ENCODE results near the gene OAT. TPM values are rescaled to one million over a fixed set of nuclear protein-coding genes. Genes with fewer than 3 reads are reported as not detected.
A peak's percentile ranks its signal among the peaks of the same experiment; 100 is the strongest.

Gene OAT
- polyA plus RNA-seq, 1 of the 3 experiments (the other 2 are of a cell fraction): 65.7 TPM

DNA sequence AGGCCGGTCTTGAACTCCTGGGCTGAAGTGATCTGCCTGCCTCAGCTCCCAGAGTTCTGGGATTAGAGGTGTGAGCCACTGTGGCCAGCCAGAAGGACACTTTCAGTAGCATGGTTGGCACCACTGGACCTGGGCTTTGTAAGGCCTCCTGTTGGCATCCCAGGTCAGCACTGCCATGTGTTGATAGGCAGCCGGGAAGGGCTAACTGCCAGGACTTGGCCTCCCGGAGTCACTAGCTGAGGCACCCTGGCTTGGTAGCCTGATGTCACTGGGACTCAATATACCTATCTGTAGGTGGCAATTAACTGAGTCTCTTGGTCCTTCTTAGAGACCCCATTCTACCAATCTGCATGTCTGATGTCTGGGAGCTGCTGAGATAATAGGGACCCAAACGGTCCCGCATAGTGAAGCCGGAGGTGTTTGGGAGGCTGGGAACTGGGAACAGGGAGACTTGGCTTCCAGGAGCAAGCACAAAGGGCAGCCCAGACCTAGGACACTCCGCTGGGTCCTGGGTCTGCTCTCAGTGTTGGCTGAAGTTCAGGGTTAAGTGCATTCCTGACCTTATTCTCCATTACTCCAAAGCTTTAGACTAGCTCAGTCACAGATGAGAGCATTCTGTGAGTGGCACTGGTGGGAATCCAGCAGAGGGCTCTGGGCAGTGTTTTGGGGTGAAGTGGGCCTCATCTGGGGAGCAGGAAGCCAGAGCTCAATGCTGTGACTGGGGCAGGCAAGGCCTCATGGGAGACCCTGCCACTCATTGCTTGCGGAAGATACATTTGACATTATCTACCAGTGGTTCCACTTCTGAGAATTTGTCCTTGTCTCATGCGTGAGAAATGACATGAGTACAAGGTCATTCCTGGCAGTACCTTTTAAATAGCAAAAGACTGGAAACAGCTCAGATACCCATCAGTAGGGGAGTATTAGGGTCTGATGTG lies 45.6 kb upstream of the OAT start (continued):
- no peak for TF ChIP-seq RAD21 (IDR thresholded peaks at IDR 0.05; ENCODE audit: low read length)
- TF ChIP-seq CHD2 (IDR thresholded peaks at IDR 0.05; ENCODE audit: low read length, partially characterized antibody): no peak
- TF ChIP-seq GATA2 (CRISPR knock-in tag; IDR thresholded peaks at IDR 0.05): no peak
- TF ChIP-seq TCF12 (IDR thresholded peaks at IDR 0.05): no peak

DNA sequence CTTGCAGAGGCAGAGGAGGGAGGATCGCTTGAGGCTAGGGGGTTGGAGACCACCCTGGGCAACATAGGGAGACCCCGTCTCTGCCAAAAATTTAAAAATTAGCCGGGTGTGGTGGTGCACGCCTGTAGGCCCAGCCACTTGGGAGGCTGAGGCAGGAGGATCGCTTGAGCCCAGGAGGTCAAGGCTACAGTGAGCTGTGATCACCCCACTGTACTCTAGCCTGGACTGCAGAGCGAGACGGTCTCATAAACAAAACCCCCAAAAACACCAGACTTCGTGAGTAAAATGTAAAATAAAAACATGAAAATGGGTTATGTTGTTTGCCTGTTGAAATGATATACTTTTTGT lies 43.6 kb upstream of the OAT start:
- no peaks in the 10 kb centered on the region for H3K36me3 ChIP-seq (replicated peaks in 1 of 2; ENCODE audit: control insufficient read depth in 1 of 2, insufficient read depth in 2 of 2, low read length in 1 of 2)
- no peaks in the 10 kb centered on the region for H3K27me3 ChIP-seq (ENCODE audit: insufficient read depth)
- DNase-seq: no peak
- peak overlapping the region; percentile 76; the same call in 1 of the 2 replicates for H3K9ac ChIP-seq
- ChIA-PET POLR2A (no interaction called here), CTCF (interaction anchor here (1.4 kb wide), 2 partner anchors 45 to 73 kb away, joined by 4 to 5 read pairs; no protein-coding TSS in a partner anchor)
- H2AFZ ChIP-seq (ENCODE audit: low read depth): peak overlapping the region; percentile 92
- no peaks in the 10 kb centered on the region; a peak in 1 of 4 replicates for H3K4me1 ChIP-seq (ENCODE audit: control insufficient read depth in 1 of 2, insufficient read depth in 2 of 2, low read depth in 1 of 2, low read length in 1 of 2)
- H3K79me2 ChIP-seq (ENCODE audit: insufficient read depth): peaks cover 4% of the 10 kb centered on the region; the same call in 1 of the 2 replicates
- H3K4me2 ChIP-seq: peak overlapping the region; percentile 71
- no peaks in the 10 kb centered on the region for H3K9me3 ChIP-seq
- peak overlapping the region in 1 of 2 experiments; percentile 3; a peak in 1 of 4 replicates for H3K27ac ChIP-seq (ENCODE audit: low read depth in 2 of 2, low read length in 1 of 2)
- no peaks in the 10 kb centered on the region for H4K20me1 ChIP-seq (ENCODE audit: insufficient read depth)
- no peaks in the 10 kb centered on the region for H3F3A ChIP-seq (replicated peaks; ENCODE audit: insufficient read depth)
- no peaks in the 10 kb centered on the region for H3K9me2 ChIP-seq
- 87% methylated on average over 6 of the region's 8 CpGs for WGBS (ENCODE audit: low lambda C conversion rate)
- TF ChIP-seq SMC3 (IDR thresholded peaks at IDR 0.05; ENCODE audit: low read depth, low read length): no peak
- TF ChIP-seq FOXJ3 (CRISPR knock-in tag; IDR thresholded peaks at IDR 0.05): no peak
- TF ChIP-seq USF1 (IDR thresholded peaks at IDR 0.05; ENCODE audit: borderline replicate concordance, low read depth): no peak
- no peak for TF ChIP-seq NFIC (IDR thresholded peaks at IDR 0.05; ENCODE audit: borderline replicate concordance)
- TF ChIP-seq JUND (IDR thresholded peaks at IDR 0.05): no peak
- no peak for TF ChIP-seq YY1 (IDR thresholded peaks at IDR 0.05; ENCODE audit: low read depth)
- TF ChIP-seq RFX5 (IDR thresholded peaks at IDR 0.05; ENCODE audit: low read length): no peak
- TF ChIP-seq REST (IDR thresholded peaks at IDR 0.05; ENCODE audit: low read depth, low read length): no peak
- TF ChIP-seq ZBTB33 (IDR thresholded peaks at IDR 0.05; ENCODE audit: borderline replicate concordance, low read depth): no peak
- no peak for TF ChIP-seq CHD2 (IDR thresholded peaks at IDR 0.05; ENCODE audit: low read length, partially characterized antibody)
- TF ChIP-seq, protein P1, sequence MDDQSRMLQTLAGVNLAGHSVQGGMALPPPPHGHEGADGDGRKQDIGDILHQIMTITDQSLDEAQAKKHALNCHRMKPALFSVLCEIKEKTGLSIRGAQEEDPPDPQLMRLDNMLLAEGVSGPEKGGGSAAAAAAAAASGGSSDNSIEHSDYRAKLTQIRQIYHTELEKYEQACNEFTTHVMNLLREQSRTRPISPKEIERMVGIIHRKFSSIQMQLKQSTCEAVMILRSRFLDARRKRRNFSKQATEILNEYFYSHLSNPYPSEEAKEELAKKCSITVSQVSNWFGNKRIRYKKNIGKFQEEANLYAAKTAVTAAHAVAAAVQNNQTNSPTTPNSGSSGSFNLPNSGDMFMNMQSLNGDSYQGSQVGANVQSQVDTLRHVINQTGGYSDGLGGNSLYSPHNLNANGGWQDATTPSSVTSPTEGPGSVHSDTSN (IDR thresholded peaks at IDR 0.05): no peak
- TF ChIP-seq GATA2 (CRISPR knock-in tag; IDR thresholded peaks at IDR 0.05): no peak
- TF ChIP-seq FOSL2 (IDR thresholded peaks at IDR 0.05; ENCODE audit: borderline replicate concordance, low read depth): no peak
- no peak for TF ChIP-seq RCOR1 (IDR thresholded peaks at IDR 0.05; ENCODE audit: low read length)
- no peak for TF ChIP-seq FOXM1 (IDR thresholded peaks at IDR 0.05; ENCODE audit: low read depth)
- TF ChIP-seq POLR2AphosphoS5 (IDR thresholded peaks at IDR 0.05; ENCODE audit: low read depth, low read length): no peak
- peak overlapping the region; percentile 63 to 81 for H3K4me3 ChIP-seq (ENCODE audit: low read depth in 2 of 2, low read length in 1 of 2)

All from SK-N-SH (cell line).